HK-2 (cell line): ENCODE measurements around the gene DNAJC18.
"Not testable (repeated sequence)": the region's sequence is repeated elsewhere in the genome, so short reads cannot be mapped to it uniquely, and the experiment has no call there.

Source experiments
- DNase-seq: peaks from one replicate; pipeline ENCODE4 v3.0.0-alpha.2; 2018; ENCODE audit not compliant: unreplicated experiment

The DNAJC18 gene

GRCh38 chr5:139461176-139461575 is 21.9 kb upstream of the DNAJC18 start:
- DNase-seq = no peak

GRCh38 chr5:139460455-139460854 is 21.1 kb upstream of the DNAJC18 start:
- no peak for DNase-seq

- DNase-seq = no peak
Measured at GRCh38 chr5:139459451-139459934, 20.2 kb upstream of the DNAJC18 start.

- DNase-seq = peak; percentile 20
Measured at GRCh38 chr5:139458580-139459407, 19.5 kb upstream of the DNAJC18 start.

- DNase-seq = no peak
Measured at GRCh38 chr5:139457653-139458306, 18.5 kb upstream of the DNAJC18 start.

- no peak for DNase-seq
Measured at GRCh38 chr5:139457241-139457640, 17.9 kb upstream of the DNAJC18 start.

- no peak for DNase-seq
Measured at GRCh38 chr5:139456776-139457175, 17.5 kb upstream of the DNAJC18 start.

- no peak for DNase-seq
Measured at GRCh38 chr5:139454568-139455290, 15.4 kb upstream of the DNAJC18 start.

GRCh38 chr5:139453683-139454567 is 14.6 kb upstream of the DNAJC18 start:
- no peak for DNase-seq

GRCh38 chr5:139451878-139452660 is 12.7 kb upstream of the DNAJC18 start:
- DNase-seq = no peak

- no peak for DNase-seq
Measured at GRCh38 chr5:139451176-139451575, 11.9 kb upstream of the DNAJC18 start.

- DNase-seq = no peak
Measured at GRCh38 chr5:139446956-139447779, 7.8 kb upstream of the DNAJC18 start.

- DNase-seq = no peak
Measured at GRCh38 chr5:139445325-139446170, 6.2 kb upstream of the DNAJC18 start.

GRCh38 chr5:139443831-139444453 is 4.6 kb upstream of the DNAJC18 start:
- DNase-seq = no peak

- not testable (repeated sequence) for DNase-seq
Measured at GRCh38 chr5:139440416-139440815, 1.1 kb upstream of the DNAJC18 start.

- no peak for DNase-seq
Measured at GRCh38 chr5:139438707-139439012, 665 bp downstream of the DNAJC18 start.

GRCh38 chr5:139435676-139436075 is 3.6 kb downstream of the DNAJC18 start:
- DNase-seq = no peak

- DNase-seq = no peak
Measured at GRCh38 chr5:139431706-139432105, 7.6 kb downstream of the DNAJC18 start.

GRCh38 chr5:139430015-139430414 is 9.3 kb downstream of the DNAJC18 start:
- no peak for DNase-seq
